Measurements from ENCODE around the gene FAM193A.

GRCh38 chr4:2487632-2488031 is 48.8 kb upstream of the FAM193A start:
- TF ChIP-seq POLR2A (IDR thresholded peaks at IDR 0.05; ENCODE audit: low read length) = no peak
- TF ChIP-seq GATA1 (IDR thresholded peaks at IDR 0.05; ENCODE audit: low read depth, low read length) = no peak

All from erythroblast (primary cell).